HepG2 (cell line): ENCODE results near the gene FBRSL1. TPM values are rescaled to one million over a fixed set of nuclear protein-coding genes. Genes with fewer than 3 reads are reported as not detected.

Experiments used
- ARID4A ChIP-seq: sonication (generic); formaldehyde crosslinking; IDR thresholded peaks from 2 replicates; pipeline ENCODE4 v1.5.0; 2020; ENCODE audit warnings: mild to moderate bottlenecking, missing genetic modification reagents, borderline replicate concordance
- CBX5 ChIP-seq: sonication (generic); formaldehyde crosslinking; IDR thresholded peaks from 2 replicates; pipeline ENCODE4 v1.4.0; 2020; ENCODE audit warnings: missing genetic modification reagents, borderline replicate concordance
- ELF4 ChIP-seq: sonication (generic); formaldehyde crosslinking; IDR thresholded peaks from 2 replicates; pipeline ENCODE4 v1.5.0; 2020; ENCODE audit warnings: missing genetic modification reagents, mild to moderate bottlenecking, moderate library complexity, borderline replicate concordance
- ETV5 ChIP-seq: IDR thresholded peaks from 2 replicates; pipeline ENCODE4 v1.6.1; 2018; ENCODE audit warnings: missing biosample characterization, missing genetic modification reagents, inconsistent platforms, borderline replicate concordance
- GABPB1 ChIP-seq: IDR thresholded peaks from 2 replicates; pipeline ENCODE4 v1.6.1; 2016; ENCODE audit warnings: mild to moderate bottlenecking, missing genetic modification reagents, moderate library complexity, missing compliant biosample characterization
- HDAC2 ChIP-seq: sonication (generic); formaldehyde crosslinking; IDR thresholded peaks from 2 replicates; pipeline ENCODE4 v1.4.0; 2020; ENCODE audit warnings: missing genetic modification reagents
- HNF4G ChIP-seq, 2 experiments: sonication (generic) in 1 of 2; formaldehyde crosslinking in 1 of 2; IDR thresholded peaks; 2 replicates each; pipeline versions ENCODE4 v1.4.0 to v1.6.1; 2011 to 2020; ENCODE audit warnings: borderline replicate concordance in 2 of 2, low read depth in 2 of 2, mild to moderate bottlenecking in 2 of 2, low read length in 1 of 2, missing genetic modification reagents in 1 of 2, moderate library complexity in 1 of 2
- HOXA5 ChIP-seq: sonication (generic); formaldehyde crosslinking; IDR thresholded peaks from 2 replicates; pipeline ENCODE4 v1.4.0; 2020; ENCODE audit warnings: missing genetic modification reagents
- KAT7 ChIP-seq: IDR thresholded peaks from 2 replicates; pipeline ENCODE4 v1.6.1; 2018; ENCODE audit warnings: borderline replicate concordance, missing compliant biosample characterization
- KDM5A ChIP-seq: fragments of 200-600 bp; sonication (generic); IDR thresholded peaks from 2 replicates; pipeline ENCODE4 v1.7.0; 2018; ENCODE audit warnings: antibody characterized with exemption, mild to moderate bottlenecking, low read length, borderline replicate concordance
- MED1 ChIP-seq: sonication (generic); formaldehyde crosslinking; IDR thresholded peaks from 2 replicates; pipeline ENCODE4 v1.4.0; 2020; ENCODE audit warnings: missing genetic modification reagents
- MTA1 ChIP-seq: sonication (generic); formaldehyde crosslinking; IDR thresholded peaks from 2 replicates; pipeline ENCODE4 v1.4.0; 2020; ENCODE audit warnings: missing genetic modification reagents, mild to moderate bottlenecking, borderline replicate concordance
- PLRG1 ChIP-seq: fragments of 450-650 bp; conservative IDR thresholded peaks from 2 replicates; pipeline ENCODE4 v1.6.1; 2016
- POLR2A ChIP-seq, 2 experiments: IDR thresholded peaks; 2 replicates each; pipeline ENCODE4 v1.6.1; 2011; ENCODE audit warnings: low read depth in 2 of 2, low read length in 2 of 2, mild to moderate bottlenecking in 1 of 2, moderate library complexity in 1 of 2; ENCODE audit not compliant: insufficient read depth in 1 of 2
- SALL1 ChIP-seq: sonication (generic); formaldehyde crosslinking; IDR thresholded peaks from 2 replicates; pipeline ENCODE4 v1.8.0; 2022; ENCODE audit warnings: mild to moderate bottlenecking, missing genetic modification reagents
- SKI ChIP-seq: fragments of 450-650 bp; IDR thresholded peaks from one replicate; pipeline ENCODE4 v1.6.1; 2018; ENCODE audit warnings: mild to moderate bottlenecking; ENCODE audit not compliant: partially characterized antibody
- TAF1 ChIP-seq: sonication (generic); formaldehyde crosslinking; IDR thresholded peaks from 2 replicates; pipeline ENCODE4 v1.4.0; 2020; ENCODE audit warnings: missing genetic modification reagents
- TAF15 ChIP-seq: fragments of 200-400 bp; formaldehyde crosslinking; IDR thresholded peaks from one replicate; pipeline ENCODE4 v1.6.1; 2018; ENCODE audit warnings: mild to moderate bottlenecking, low read depth, low read length; ENCODE audit not compliant: poor library complexity, severe bottlenecking
- ZC3H13 ChIP-seq: sonication (generic); formaldehyde crosslinking; IDR thresholded peaks from 2 replicates; pipeline ENCODE4 v1.8.1; 2023; ENCODE audit warnings: mild to moderate bottlenecking, missing genetic modification reagents, moderate library complexity
- ZNF143 ChIP-seq: sonication (generic); formaldehyde crosslinking; IDR thresholded peaks from 2 replicates; pipeline ENCODE4 v1.4.0; 2020; ENCODE audit warnings: missing genetic modification reagents
- ZNF224 ChIP-seq: sonication (generic); formaldehyde crosslinking; IDR thresholded peaks from 2 replicates; pipeline ENCODE4 v1.5.0; 2020; ENCODE audit warnings: mild to moderate bottlenecking, missing genetic modification reagents
- ZNF564 ChIP-seq: sonication (generic); formaldehyde crosslinking; IDR thresholded peaks from 2 replicates; pipeline ENCODE4 v1.8.1; 2023; ENCODE audit warnings: mild to moderate bottlenecking, missing genetic modification reagents
- ZNF572 ChIP-seq: sonication (generic); formaldehyde crosslinking; IDR thresholded peaks from 2 replicates; pipeline ENCODE4 v1.5.1; 2020; ENCODE audit warnings: mild to moderate bottlenecking, missing genetic modification reagents
- ZSCAN21 ChIP-seq: sonication (generic); formaldehyde crosslinking; IDR thresholded peaks from 2 replicates; pipeline ENCODE4 v1.8.0; 2022; ENCODE audit warnings: mild to moderate bottlenecking, missing genetic modification reagents, moderate library complexity, borderline replicate concordance
- polyA plus RNA-seq, 8 experiments: library from polyadenylated mRNA; depleted of rRNA in 3 of 8; stranded (reverse) in 7 of 8; unstranded in 1 of 8; fragments of >200 nt; fragmentation: Illumina TruSeq in 4 of 8; extraction: Trizol in 4 of 8; gene quantifications; 2 replicates each; pipeline versions ENCODE4 v1.2.1 to v1.2.3, GENCODE V29; 2011 to 2016; ENCODE audit warnings: low read depth in 4 of 8, missing spikeins in 1 of 8, mixed read lengths in 1 of 8; ENCODE audit not compliant: insufficient read depth in 1 of 8
- total RNA-seq, 5 experiments: library from RNA; depleted of rRNA; stranded (reverse); fragments of >200 nt; fragmentation: Illumina TruSeq; extraction: Trizol; gene quantifications; 2 replicates each; pipeline ENCODE4 v1.2.3, GENCODE V29; 2016; ENCODE audit warnings: low read depth in 1 of 5
- TF ChIP-seq, protein P1 (sequence below): IDR thresholded peaks from 2 replicates; pipeline ENCODE4 v1.6.1; 2016; ENCODE audit warnings: low read depth, borderline replicate concordance

The FBRSL1 gene
- total and polyA plus RNA-seq, 2 of the 13 experiments (the other 11 are each of a cell fraction or from before 2014, with no cell fraction given) = 3.6 to 7.9 TPM

- TF ChIP-seq TAF1 (CRISPR knock-in tag) (peak; percentile 79), HNF4G (IDR thresholded peaks at IDR 0.05; ENCODE audit: borderline replicate concordance, low read depth, low read length) (no peak), HNF4G (CRISPR knock-in tag; IDR thresholded peaks at IDR 0.05; ENCODE audit: borderline replicate concordance, low read depth) (0 out of 2 replicates have a peak, but pooled peaks have one; percentile 32), POLR2A (IDR thresholded peaks at IDR 0.05; ENCODE audit: insufficient read depth in 1 of 2, low read depth in 2 of 2, low read length in 2 of 2) (peak; percentile 38 to 59; a peak in 2 of 4 replicates), ZNF572 (CRISPR knock-in tag) (0 out of 2 replicates have a peak, but pooled peaks have one; percentile 18), PLRG1 (no peak), ETV5 (CRISPR knock-in tag) (peak; percentile 31; the same call in 1 of the 2 replicates), MED1 (CRISPR knock-in tag) (peak; percentile 57; the same call in 1 of the 2 replicates), MTA1 (CRISPR knock-in tag) (no peak), KDM5A (no peak), TAF15 (no peak), ELF4 (CRISPR knock-in tag) (peak; percentile 40; the same call in 1 of the 2 replicates), ZNF564 (CRISPR knock-in tag) (peak; percentile 93), SALL1 (peak; percentile 56; the same call in 1 of the 2 replicates), ZC3H13 (no peak), ZSCAN21 (CRISPR knock-in tag) (peak; percentile 31; the same call in 1 of the 2 replicates), ARID4A (CRISPR knock-in tag) (peak; percentile 78), HDAC2 (CRISPR knock-in tag) (0 out of 2 replicates have a peak, but pooled peaks have one; percentile 18), GABPB1 (CRISPR knock-in tag) (peak; percentile 60), ZNF224 (0 out of 2 replicates have a peak, but pooled peaks have one; percentile 69), KAT7 (CRISPR knock-in tag) (no peak; the same call in 1 of the 2 replicates), SKI (no peak), CBX5 (CRISPR knock-in tag) (peak; percentile 53; the same call in 1 of the 2 replicates), HOXA5 (peak; percentile 84; the same call in 1 of the 2 replicates), ZNF143 (CRISPR knock-in tag) (peak; percentile 56)
- TF ChIP-seq, protein P1, sequence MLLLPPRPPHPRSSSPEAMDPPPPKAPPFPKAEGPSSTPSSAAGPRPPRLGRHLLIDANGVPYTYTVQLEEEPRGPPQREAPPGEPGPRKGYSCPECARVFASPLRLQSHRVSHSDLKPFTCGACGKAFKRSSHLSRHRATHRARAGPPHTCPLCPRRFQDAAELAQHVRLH = no peak; the same call in 1 of the 2 replicates
These were observed 27.2 kb downstream of the FBRSL1 start (continued) for GRCh38 chr12:132517013-132517739.
